AG04450 (cell line): ENCODE data around the gene CALML5. TPM values are rescaled to one million over a fixed set of nuclear protein-coding genes. Genes with fewer than 3 reads are reported as not detected.
A peak's percentile ranks its signal among the peaks of the same experiment; 100 is the strongest.

Experiments used
- CTCF ChIA-PET: fragments of 300-600, 350-600 bp; formaldehyde crosslinking; extraction: SDS; loops from one replicate; lab custom pipeline; 2022; ENCODE audit warnings: antibody characterized with exemption, inconsistent platforms; lab: Charles Lee
- POLR2A ChIA-PET: fragments of 350-600 bp; formaldehyde crosslinking; extraction: SDS; loops from one replicate; lab custom pipeline; 2021; ENCODE audit warnings: antibody characterized with exemption, inconsistent platforms; lab: Yijun Ruan, JAX
- DNase-seq: peaks from one replicate; pipeline ENCODE4 v3.0.0-alpha.2; 2011; ENCODE audit warnings: low read depth, low spot score
- H3K27ac ChIP-seq: one replicate; pipeline ENCODE4 v1.5.1; 2012; ENCODE audit warnings: low read depth, low read length, control low read depth
- H3K27me3 ChIP-seq: one replicate; pipeline ENCODE4 v1.6.0; 2012; ENCODE audit warnings: low read length; ENCODE audit not compliant: control insufficient read depth, insufficient read depth
- H3K4me3 ChIP-seq: 2 replicates; pipeline ENCODE4 v1.5.1; 2011; ENCODE audit warnings: mild to moderate bottlenecking, low read depth, low read length, control low read depth
- H3K9me3 ChIP-seq: 2 replicates; pipeline ENCODE4 v1.5.1; 2012; ENCODE audit warnings: low read length; ENCODE audit not compliant: control insufficient read depth, insufficient read depth
- CTCF ChIP-seq: IDR thresholded peaks from 2 replicates; pipeline ENCODE4 v1.5.1; 2011; ENCODE audit warnings: low read depth, low read length, control low read depth, inconsistent platforms
- polyA minus RNA-seq: library from RNA; depleted of rRNA, polyadenylated mRNA; stranded (reverse); fragments of >200 nt; gene quantifications from 2 replicates; pipeline ENCODE4 v1.2.3, GENCODE V29; 2011; rRNA and poly(A)+ RNA removed
- polyA plus RNA-seq: library from polyadenylated mRNA; depleted of rRNA; stranded (reverse); fragments of >200 nt; gene quantifications from 2 replicates; pipeline ENCODE4 v1.2.3, GENCODE V29; 2011; rRNA removed

The CALML5 gene, protein sequence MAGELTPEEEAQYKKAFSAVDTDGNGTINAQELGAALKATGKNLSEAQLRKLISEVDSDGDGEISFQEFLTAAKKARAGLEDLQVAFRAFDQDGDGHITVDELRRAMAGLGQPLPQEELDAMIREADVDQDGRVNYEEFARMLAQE
- polyA plus RNA-seq, result not detected in 2 replicates
- polyA minus RNA-seq, result not detected in 2 replicates

GRCh38 chr10:5499493-5500140, at the start of gene CALML5:
Gene CALML5, minus strand, starts transcription at chr10:5499570. Its CDS starts 132 bp downstream, at chr10:5499438.
- CTCF ChIA-PET, result no interaction called here
- no peak for TF ChIP-seq CTCF

DNA sequence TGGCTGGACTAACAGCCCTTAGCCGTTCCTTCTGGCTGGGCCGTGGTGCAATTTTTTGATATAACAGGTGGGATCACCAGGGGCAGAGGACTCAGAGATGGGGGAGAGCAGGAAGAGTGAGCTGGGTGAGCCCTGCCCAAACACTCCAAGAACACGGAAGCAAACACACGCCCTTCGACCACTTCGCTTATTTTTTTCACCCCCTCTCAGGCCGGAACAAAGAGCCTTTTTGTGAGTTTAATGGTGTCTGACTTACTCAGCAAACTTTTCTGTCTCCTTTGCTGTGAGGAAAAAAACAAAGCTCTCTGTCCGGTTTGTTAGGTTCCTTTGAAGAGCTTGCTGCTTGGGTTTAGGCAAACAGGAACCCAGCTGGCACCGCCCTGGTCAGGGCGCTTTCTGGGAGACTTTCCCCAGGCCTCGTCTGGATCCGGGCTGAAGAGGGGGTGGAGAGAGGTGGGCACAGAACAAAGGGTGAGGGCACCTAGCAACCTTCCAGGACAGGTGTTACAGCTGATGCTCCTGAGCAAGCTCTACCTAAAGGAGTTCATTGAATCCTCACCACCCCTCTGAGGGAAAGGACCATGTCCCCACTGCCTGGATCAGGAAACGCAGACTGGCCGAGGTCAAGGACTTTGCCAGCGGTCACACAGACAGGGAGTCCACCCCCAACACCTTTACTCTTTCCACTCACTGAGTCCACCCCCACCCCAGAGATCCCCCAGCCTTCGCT, 48.7 kb upstream of the CALML5 start:
- no peak for DNase-seq
- POLR2A ChIA-PET, result interaction anchor here (0.8 to 1.8 kb wide), 5 partner anchors 12 to 101 kb away, joined by 3 to 13 read pairs (median 7); no protein-coding TSS in a partner anchor
- Histone ChIP-seq H3K9me3 (peaks cover 10% of the 10 kb centered on the region), H3K4me3 (no peak overlapping the region; the same call in 1 of the 2 replicates), H3K27me3 (no peaks in the 10 kb centered on the region), H3K27ac (peak overlapping the region; percentile 92)
- TF ChIP-seq CTCF, result no peak
- CTCF ChIA-PET, result interaction anchor here (0.9 to 1.4 kb wide), 4 partner anchors 9 to 106 kb away, joined by 3 to 4 read pairs (median 3); no protein-coding TSS in a partner anchor

More at GRCh38 chr10:5499493-5500140, at the start of gene CALML5:
- peaks cover 45% of the 10 kb centered on the region for H3K27me3 ChIP-seq
- no peak within 1 kb of the TSS for H3K27ac ChIP-seq
- no peak for DNase-seq
- POLR2A ChIA-PET, result no interaction called here
- H3K4me3 ChIP-seq, result no peak within 1 kb of the TSS
- H3K9me3 ChIP-seq, result peaks cover 6% of the 10 kb centered on the region; the same call in 1 of the 2 replicates

DNA sequence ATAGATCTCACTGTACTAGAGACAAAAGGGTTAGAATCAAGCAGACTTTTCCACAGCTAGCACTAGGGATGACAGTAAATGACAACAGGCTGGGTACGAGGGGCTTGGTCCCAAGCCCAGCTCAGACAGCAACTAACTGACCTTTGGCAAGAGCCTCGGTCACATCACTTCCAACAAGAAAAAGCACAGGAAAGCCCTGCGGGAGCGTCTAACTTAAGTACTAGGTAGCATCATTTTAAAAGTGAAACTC, 48.2 kb upstream of the CALML5 start:
- Histone ChIP-seq H3K27ac (peak overlapping the region; percentile 92), H3K9me3 (peaks cover 10% of the 10 kb centered on the region), H3K27me3 (no peaks in the 10 kb centered on the region), H3K4me3 (peak overlapping the region; percentile 10; the same call in 1 of the 2 replicates)
- POLR2A ChIA-PET, result interaction anchor here (1.8 kb wide), 1 partner anchor 101 kb away, joined by 11 read pairs; no protein-coding TSS in a partner anchor
- DNase-seq, result no peak
- TF ChIP-seq CTCF, result no peak
- CTCF ChIA-PET, result interaction anchor here (0.9 kb wide), 1 partner anchor 101 kb away, joined by 3 read pairs; no protein-coding TSS in a partner anchor

DNA sequence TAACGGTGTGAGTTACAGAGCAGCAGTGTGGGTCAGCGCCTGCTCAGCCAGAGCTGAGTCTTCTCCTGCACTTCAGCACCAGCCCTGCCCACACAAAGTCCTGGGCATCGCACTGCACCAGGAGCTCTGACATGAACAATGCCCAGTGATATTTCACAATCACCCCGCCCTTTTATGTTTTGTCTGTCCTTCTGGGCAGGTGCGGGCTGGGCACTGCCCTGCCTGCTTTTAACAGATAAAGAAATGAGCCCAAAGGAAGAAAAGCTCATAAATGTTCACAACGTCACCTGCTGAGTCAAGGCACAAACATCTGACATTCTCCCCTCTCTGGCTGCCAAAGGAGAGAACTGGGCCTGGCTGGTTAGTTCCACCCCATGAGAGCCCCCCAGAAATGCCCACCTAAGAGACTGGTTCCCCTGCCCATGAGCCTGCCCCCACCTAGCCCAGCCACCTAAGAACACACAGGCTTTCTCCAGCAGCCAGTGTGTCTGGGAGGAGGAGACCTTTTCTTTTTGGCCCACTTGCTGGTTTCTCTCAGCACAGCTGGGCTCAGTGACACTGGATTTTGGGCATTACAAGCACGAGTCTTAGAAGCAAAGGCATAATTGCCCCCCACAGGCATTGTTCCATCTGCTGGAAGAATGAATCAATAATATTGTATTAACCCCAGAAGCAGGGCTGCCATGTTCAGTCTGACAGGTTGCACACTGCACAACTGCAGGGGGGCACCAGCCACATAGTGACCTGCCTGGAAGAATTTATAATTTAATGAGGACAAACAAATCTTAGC, 47.7 kb upstream of the CALML5 start:
- DNase-seq, result no peak
- Histone ChIP-seq H3K27ac (peak overlapping the region; percentile 92), H3K4me3 (no peak overlapping the region), H3K9me3 (peaks cover 10% of the 10 kb centered on the region), H3K27me3 (no peaks in the 10 kb centered on the region)
- no peak for TF ChIP-seq CTCF
- CTCF ChIA-PET, result no interaction called here
- POLR2A ChIA-PET, result interaction anchor here (0.9 kb wide), 1 partner anchor 83 kb away, joined by 5 read pairs; no protein-coding TSS in a partner anchor
